Measurements from ENCODE around the gene CARD11. TPM values are rescaled to one million over a fixed set of nuclear protein-coding genes. Genes with fewer than 3 reads are reported as not detected.
A peak's percentile ranks its signal among the peaks of the same experiment; 100 is the strongest.

CARD11 gene
- total and polyA plus RNA-seq, 2 of the 13 experiments (the other 11 are each of a cell fraction or from before 2014, with no cell fraction given) = 0.04 TPM; not detected in 1

GRCh38 chr7:2863461-2864066 lies 180.1 kb downstream of the CARD11 start (continued):
- TF ChIP-seq MAFF (IDR thresholded peaks at IDR 0.05; ENCODE audit: low read depth, low read length) (no peak), IRF9 (CRISPR knock-in tag; IDR thresholded peaks at IDR 0.05; ENCODE audit: borderline replicate concordance) (no peak), ZNF691 (CRISPR knock-in tag; IDR thresholded peaks at IDR 0.05; ENCODE audit: borderline replicate concordance, low read depth) (peak; percentile 52; the same call in 1 of the 2 replicates), NRL (CRISPR knock-in tag; IDR thresholded peaks at IDR 0.05; ENCODE audit: borderline replicate concordance) (0 out of 2 replicates have a peak, but pooled peaks have one; percentile 56), ZNF124 (CRISPR knock-in tag; IDR thresholded peaks at IDR 0.05) (no peak), ZNF772 (CRISPR knock-in tag; IDR thresholded peaks at IDR 0.05) (no peak), ZNF101 (CRISPR knock-in tag; IDR thresholded peaks at IDR 0.05; ENCODE audit: borderline replicate concordance, low read depth) (no peak), SALL1 (CRISPR knock-in tag; IDR thresholded peaks at IDR 0.05) (peak; percentile 80), THAP9 (CRISPR knock-in tag; IDR thresholded peaks at IDR 0.05; ENCODE audit: borderline replicate concordance) (peak; percentile 69), ZNF776 (CRISPR knock-in tag; IDR thresholded peaks at IDR 0.05) (no peak), ELF1 (CRISPR knock-in tag; IDR thresholded peaks at IDR 0.05) (peak; percentile 81), ZMYM2 (CRISPR knock-in tag; IDR thresholded peaks at IDR 0.05) (peak; percentile 29; the same call in 1 of the 2 replicates), CHD4 (IDR thresholded peaks at IDR 0.05; ENCODE audit: borderline replicate concordance, low read length) (no peak), SATB2 (CRISPR knock-in tag; IDR thresholded peaks at IDR 0.05) (0 out of 2 replicates have a peak, but pooled peaks have one; percentile 54), STAT5B (CRISPR knock-in tag; IDR thresholded peaks at IDR 0.05) (no peak), FOXO1 (CRISPR knock-in tag; IDR thresholded peaks at IDR 0.05) (peak; percentile 28; the same call in 1 of the 2 replicates), ZBTB10 (CRISPR knock-in tag; IDR thresholded peaks at IDR 0.05; ENCODE audit: borderline replicate concordance) (peak; percentile 31; the same call in 1 of the 2 replicates), ZNF629 (CRISPR knock-in tag; conservative IDR thresholded peaks at IDR 0.05) (no peak), ZNF383 (CRISPR knock-in tag; IDR thresholded peaks at IDR 0.05; ENCODE audit: borderline replicate concordance) (no peak), SSRP1 (CRISPR knock-in tag; IDR thresholded peaks at IDR 0.05) (0 out of 2 replicates have a peak, but pooled peaks have one; percentile 51), HNRNPLL (IDR thresholded peaks at IDR 0.05; ENCODE audit: low read depth, low read length, poor library complexity, severe bottlenecking) (no peak), ZNF839 (CRISPR knock-in tag; IDR thresholded peaks at IDR 0.05; ENCODE audit: borderline replicate concordance) (peak; percentile 43; the same call in 1 of the 2 replicates), RAD21 (CRISPR knock-in tag; IDR thresholded peaks at IDR 0.05) (peak; percentile 22; the same call in 1 of the 2 replicates)
